T-helper 1 cell treated with Interleukin-12 subunit alpha and Interleukin-12 subunit beta and Interleukin-4 antibody, amounts not matched to agents 30 ng/mL and 1 ng/mL, for 36 hours (primary cell): Measurements from ENCODE around the gene ALX1. TPM values are rescaled to one million over a fixed set of nuclear protein-coding genes. Genes with fewer than 3 reads are reported as not detected.

Experiments used
- intact Hi-C: fragments of 100-400 bp; cut with micrococcal nuclease; formaldehyde crosslinking; loops from one replicate; pipeline ENCODE4 v1.15.1; 2024
- total RNA-seq: library from RNA; stranded (reverse); gene quantifications from 2 replicates; pipeline ENCODE4 v1.2.3, GENCODE V29; 2022

ALX1 gene
- not detected in 2 replicates for total RNA-seq

DNA sequence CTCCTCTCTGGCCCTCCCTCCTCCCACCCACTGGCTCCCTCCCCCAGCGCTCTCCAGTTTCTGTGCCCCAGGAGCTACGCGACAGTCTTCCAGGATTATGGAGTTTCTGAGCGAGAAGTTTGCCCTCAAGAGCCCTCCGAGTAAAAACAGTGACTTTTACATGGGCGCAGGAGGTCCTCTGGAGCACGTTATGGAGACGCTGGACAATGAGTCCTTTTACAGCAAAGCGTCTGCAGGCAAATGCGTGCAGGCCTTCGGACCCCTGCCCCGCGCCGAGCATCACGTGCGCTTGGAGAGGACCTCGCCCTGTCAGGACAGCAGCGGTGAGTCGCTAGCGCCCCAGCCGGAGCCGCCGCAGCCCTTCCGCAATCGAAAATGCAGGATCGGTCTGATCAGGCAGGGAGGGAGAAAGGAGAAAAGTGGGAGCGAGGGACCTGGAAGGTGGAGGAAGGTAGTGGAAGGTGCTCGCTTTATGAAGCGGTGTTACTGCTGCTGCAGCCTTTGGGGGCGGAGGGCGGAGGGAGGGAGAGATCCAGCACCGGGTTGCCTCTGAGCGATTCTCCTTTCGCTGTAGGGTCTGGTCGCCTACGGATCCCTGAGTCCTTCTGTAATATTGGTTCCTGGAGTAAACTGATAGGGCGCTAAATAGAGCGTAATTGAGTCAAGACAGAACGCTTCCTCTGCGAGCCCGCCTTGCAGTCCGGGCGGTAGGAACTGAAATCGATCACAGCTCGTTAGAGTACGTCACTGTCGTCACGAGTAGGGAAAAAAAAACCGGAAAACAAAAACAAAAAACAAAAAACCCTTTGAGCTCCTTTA is at the start of gene ALX1:
Gene ALX1, plus strand, starts transcription at position 56 of the 819 bp plus-strand sequence. Its CDS starts 42 bp downstream, at position 98.
- intact Hi-C loops = no loop called here

DNA sequence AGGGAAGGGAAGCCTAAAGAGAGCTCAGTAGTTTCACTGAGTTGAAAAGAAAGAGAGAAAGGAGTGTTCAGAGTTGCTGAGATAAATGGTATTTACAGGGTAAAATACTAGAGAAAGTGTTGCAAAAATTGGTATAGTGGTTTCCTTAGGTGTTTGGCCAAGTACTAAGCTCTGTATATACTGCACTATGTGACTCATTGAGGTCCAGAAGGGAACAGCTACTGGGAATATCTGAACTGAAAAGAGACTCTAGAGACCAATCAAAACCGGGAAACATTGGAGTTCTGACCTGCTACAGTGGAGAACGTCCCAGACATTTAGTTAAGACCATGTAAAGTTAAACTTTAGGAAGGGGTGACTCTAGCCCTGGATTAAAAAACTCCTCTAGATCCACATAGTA is 42.7 kb upstream of the ALX1 start:
- intact Hi-C loops = no loop called here

GRCh38 chr12:85244561-85244960 is 35.5 kb upstream of the ALX1 start:
- intact Hi-C loops = no loop called here

GRCh38 chr12:85253853-85254252 is 26.2 kb upstream of the ALX1 start:
- intact Hi-C loops = no loop called here

GRCh38 chr12:85257671-85258070 is 22.3 kb upstream of the ALX1 start:
- intact Hi-C loops = no loop called here

DNA sequence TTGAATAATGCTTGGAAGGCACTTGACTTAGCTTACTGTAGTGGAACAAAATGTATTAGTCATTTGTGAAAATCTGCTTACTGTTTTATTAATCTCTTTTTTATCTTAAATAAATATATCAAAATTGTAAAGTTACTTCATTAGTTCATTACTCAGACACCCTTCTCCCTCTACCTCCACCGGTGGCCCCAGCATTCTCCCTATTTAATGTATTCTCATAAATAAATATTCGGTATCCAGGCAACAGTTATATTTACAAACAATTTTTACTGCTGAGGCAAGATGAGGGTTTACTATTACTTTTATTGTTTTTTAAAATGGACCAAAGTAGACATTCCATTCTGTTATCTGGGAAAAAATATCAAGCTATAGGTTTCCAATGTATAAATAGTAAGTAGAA is 19.6 kb upstream of the ALX1 start:
- intact Hi-C loops = no loop called here

DNA sequence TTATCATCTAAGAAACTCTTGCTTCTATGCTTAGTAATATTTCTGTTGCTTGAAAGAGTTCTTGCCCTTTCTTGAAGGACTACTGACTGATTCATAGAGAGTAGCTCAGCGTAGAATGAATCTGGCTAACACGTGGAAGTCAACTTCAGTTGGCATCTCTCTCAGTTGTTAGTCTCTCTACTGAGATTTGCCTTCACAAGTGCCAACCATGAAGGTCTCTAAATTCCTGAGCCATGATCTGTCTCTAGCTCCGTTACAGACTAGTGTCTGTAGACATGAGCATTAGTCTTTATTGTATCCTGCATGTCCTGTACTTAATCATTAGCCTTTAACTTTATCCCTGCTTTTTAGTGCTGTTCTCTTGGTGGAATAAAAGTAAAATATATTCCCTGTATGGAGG is 19.1 kb upstream of the ALX1 start:
- intact Hi-C loops = no loop called here

- intact Hi-C loops = no loop called here
These were observed 13.7 kb upstream of the ALX1 start for GRCh38 chr12:85266356-85266755.

- intact Hi-C loops = no loop called here
These were observed 6.4 kb upstream of the ALX1 start for GRCh38 chr12:85273381-85274314.

GRCh38 chr12:85274315-85274651 is 5.7 kb upstream of the ALX1 start:
- intact Hi-C loops = no loop called here

GRCh38 chr12:85275374-85275773 is 4.6 kb upstream of the ALX1 start:
- intact Hi-C loops = no loop called here

DNA sequence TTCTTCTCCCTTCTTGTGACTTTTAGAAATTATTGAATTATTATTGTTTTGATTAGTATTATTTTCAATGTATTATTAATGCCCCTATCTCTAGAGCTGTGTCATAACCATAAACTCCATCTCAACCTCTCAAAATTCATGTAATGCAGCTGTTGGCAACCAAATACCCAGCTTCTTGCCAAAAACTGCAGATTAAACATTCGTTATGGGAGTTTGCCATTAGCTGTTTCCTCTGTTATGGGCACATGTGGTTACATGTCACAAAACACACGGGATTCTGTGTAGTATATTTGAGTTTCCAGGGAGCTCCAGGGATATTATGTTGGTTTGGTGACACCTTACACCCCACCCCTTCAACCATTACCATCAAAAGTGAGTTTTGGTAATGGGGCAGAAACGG is 2.8 kb upstream of the ALX1 start:
- intact Hi-C loops = no loop called here

DNA sequence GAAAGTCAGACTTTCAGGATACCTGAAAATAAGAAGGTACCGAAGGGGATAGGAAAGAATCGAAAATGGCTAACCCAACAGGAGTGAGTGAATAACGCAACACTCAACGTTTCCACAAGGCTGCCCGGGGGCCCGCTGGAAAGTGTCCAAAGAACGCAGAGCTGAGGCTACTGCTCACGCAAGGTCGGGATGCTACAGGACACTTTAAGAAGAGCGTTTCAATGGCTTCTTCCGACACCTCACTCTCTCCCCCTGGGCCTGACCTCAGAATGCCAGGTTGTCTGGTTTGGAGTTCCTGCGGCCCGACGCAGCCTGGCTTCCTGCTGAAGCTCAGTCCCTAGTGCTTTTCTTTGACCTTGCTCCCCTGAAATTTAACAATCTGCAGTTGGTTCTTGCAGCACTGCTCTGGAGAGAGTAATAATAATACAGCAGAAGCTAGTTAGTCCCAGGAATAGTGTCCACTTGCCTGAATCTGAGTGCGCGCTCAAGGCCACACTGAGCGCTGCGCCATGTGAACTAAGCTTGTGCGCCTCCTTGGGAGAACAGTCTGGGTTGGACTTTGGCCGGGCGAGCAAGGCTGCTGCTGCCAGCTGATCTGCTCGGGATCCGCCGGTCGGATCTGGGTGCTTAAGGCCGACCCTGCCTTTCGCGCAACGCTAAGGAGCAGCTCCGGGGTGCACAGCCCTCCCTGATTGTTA is 2.0 kb upstream of the ALX1 start:
- intact Hi-C loops = loop anchor here (2.0 kb wide), 1 partner anchor 365 kb away; the partner anchor contains the start of gene SLC6A15

- intact Hi-C loops = loop anchor here (2.0 kb wide), 1 partner anchor 366 kb away; the partner anchor contains the start of gene SLC6A15
These were observed 1.2 kb upstream of the ALX1 start for GRCh38 chr12:85278598-85279448.

DNA sequence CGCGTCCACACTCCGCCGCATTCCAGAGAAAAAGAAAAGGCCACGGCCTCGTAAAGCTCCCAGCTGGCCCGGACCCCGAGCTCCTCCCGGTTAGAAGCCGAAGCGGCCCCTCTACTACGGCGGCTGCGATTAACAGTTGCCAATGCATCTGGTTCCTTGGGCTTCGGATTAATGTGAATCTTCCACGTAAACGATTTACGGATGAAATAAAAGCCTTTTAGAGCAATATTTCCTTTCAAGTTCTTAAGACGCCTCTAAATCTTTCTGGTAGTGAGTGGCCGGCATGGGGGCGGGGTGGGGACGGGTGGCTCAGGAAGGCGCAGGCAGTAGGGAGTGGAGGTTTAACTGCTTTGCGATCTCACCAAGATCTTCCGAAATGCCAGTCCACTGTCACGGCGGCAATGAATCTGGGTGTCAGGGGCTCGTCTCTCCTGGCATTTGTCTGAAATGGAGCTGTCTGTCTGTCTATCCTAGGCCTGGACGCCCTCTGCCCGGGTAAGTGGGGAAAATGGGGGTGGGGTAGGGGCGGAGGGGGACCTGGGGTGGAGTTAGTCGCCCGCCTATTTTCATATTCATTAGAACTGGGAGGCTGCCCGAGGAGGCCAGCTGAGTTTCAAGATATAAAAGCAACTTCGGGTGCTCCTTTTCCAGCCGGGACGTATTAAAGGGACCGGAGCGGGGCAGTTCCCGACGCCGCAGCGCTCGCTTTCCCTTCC is 413 bp upstream of the ALX1 start:
- intact Hi-C loops = loop anchor here (2.0 kb wide), 1 partner anchor 367 kb away; the partner anchor contains the start of gene SLC6A15

- intact Hi-C loops = no loop called here
These were observed 1.1 kb downstream of the ALX1 start for GRCh38 chr12:85280984-85281630.

- intact Hi-C loops = no loop called here
These were observed 1.8 kb downstream of the ALX1 start for GRCh38 chr12:85281636-85282312.

GRCh38 chr12:85283560-85283959 is 3.5 kb downstream of the ALX1 start:
- intact Hi-C loops = no loop called here

- intact Hi-C loops = no loop called here
These were observed 16.3 kb downstream of the ALX1 start for GRCh38 chr12:85296362-85296761.
